ENCODE measurements around the gene JADE1.

JADE1 gene

DNA sequence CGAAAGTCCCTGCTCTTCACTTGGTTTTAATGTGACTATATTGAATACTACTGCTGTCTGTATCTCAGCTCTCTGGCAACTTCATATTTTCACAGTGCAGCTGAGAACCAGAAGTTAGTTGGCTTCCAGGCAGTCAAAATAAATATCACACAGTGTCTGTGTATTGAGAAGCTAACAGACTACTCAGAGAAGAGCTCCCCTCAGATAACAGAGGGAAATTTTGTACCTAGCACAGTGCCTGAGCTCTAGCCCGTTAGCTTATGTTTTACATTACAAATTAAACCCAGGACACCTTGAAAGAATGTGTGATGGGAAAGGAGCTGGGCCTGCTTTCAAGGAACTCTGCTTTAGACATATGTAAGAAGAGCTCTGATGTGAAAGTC is 22.7 kb downstream of the JADE1 start:
- Histone ChIP-seq H3K79me1 (replicated peaks; ENCODE audit: low read length, poor library complexity, severe bottlenecking) (no peaks in the 10 kb centered on the region), H4K91ac (ENCODE audit: low read length) (no peak overlapping the region), H3K4me2 (ENCODE audit: low read length, poor library complexity, severe bottlenecking) (no peak overlapping the region), H3K36me3 (ENCODE audit: control insufficient read depth in 1 of 2, insufficient read depth in 2 of 2, low read depth in 1 of 2, low read length in 2 of 2) (peaks cover 33 to 39% of the 10 kb centered on the region in 2 experiments), H3K14ac (ENCODE audit: low read length in 2 of 2) (no peak overlapping the region), H3K18ac (ENCODE audit: low read depth in 1 of 2, low read length in 2 of 2) (no peak overlapping the region), H3K9me3 (ENCODE audit: control insufficient read depth, low read length) (no peaks in the 10 kb centered on the region), H3K27me3 (ENCODE audit: control insufficient read depth in 1 of 2, insufficient read depth in 1 of 2, low read length in 2 of 2) (no peaks in the 10 kb centered on the region), H3K23ac (ENCODE audit: low read length in 2 of 2) (no peak overlapping the region), H2BK120ac (ENCODE audit: low read depth, low read length) (no peak overlapping the region), H2BK5ac (ENCODE audit: low read depth, low read length, poor library complexity, severe bottlenecking) (no peak overlapping the region), H3K4me1 (ENCODE audit: control insufficient read depth, insufficient read depth, low read depth, low read length) (peaks cover 14% of the 10 kb centered on the region), H2AK5ac (ENCODE audit: low read length, severe bottlenecking) (no peak overlapping the region), H3K9ac (ENCODE audit: low read length) (no peak overlapping the region), H3K27ac (ENCODE audit: low read length, poor library complexity, severe bottlenecking) (peak overlapping the region; percentile 46), H3K4me3 (ENCODE audit: insufficient read depth in 1 of 2, low read depth in 1 of 2, low read length in 2 of 2) (no peak overlapping the region), H4K8ac (ENCODE audit: low read length) (no peak overlapping the region), H2BK15ac (ENCODE audit: low read depth, poor library complexity, severe bottlenecking) (no peak overlapping the region), H2AFZ (ENCODE audit: low read depth, low read length) (no peak overlapping the region), H3K4ac (ENCODE audit: low read depth in 1 of 2, low read length in 2 of 2) (no peak overlapping the region), H2BK12ac (ENCODE audit: low read length in 2 of 2) (no peak overlapping the region)
- DNase-seq = no peak
- WGBS = no CpG with 5 or more reads among the region's 2 CpGs

DNA sequence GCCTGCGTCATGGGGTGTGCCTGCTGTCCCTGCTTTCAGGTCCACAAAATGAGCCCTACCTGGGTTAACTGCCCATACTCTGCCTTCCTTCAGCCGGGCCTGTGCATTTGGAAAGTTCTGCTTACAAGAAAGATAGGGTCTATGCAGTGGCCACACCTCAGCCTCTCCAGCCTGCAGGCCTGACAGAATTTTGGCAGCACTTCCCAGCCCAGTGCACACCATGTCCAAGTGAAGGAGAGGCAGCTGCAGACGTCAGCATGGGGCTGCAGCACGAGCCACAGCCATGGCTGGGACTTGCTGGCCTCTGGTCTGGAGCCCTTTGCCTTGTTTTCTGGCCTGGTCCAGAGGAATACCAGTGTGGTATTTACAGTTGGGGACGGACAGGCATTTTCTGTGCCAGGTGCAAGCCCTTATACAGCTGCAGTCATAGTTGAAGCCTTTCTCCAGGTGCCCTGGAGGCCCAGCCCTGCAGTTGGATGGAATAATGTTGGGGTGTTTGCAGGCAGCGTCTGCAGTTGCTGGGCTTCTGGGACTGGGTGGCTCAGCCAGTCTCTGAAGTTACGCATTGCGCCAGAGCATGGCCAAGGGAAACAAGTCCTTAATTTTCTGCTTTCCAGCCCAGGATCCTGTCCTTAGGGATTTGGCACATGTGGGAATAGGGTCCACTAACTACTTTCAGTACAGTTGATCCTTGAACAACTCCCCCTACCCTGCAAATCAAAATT is 26.2 kb downstream of the JADE1 start:
- H2BK5ac ChIP-seq (ENCODE audit: low read depth, low read length, poor library complexity, severe bottlenecking) = no peak overlapping the region
- H2BK120ac ChIP-seq (ENCODE audit: low read depth, low read length) = no peak overlapping the region
- no peak overlapping the region for H3K4ac ChIP-seq (ENCODE audit: low read depth in 1 of 2, low read length in 2 of 2)
- no peak for DNase-seq
- no peak overlapping the region for H3K27ac ChIP-seq (ENCODE audit: low read length, poor library complexity, severe bottlenecking)
- no peaks in the 10 kb centered on the region for H3K79me1 ChIP-seq (replicated peaks; ENCODE audit: low read length, poor library complexity, severe bottlenecking)
- peaks cover 10% of the 10 kb centered on the region for H3K4me1 ChIP-seq (ENCODE audit: control insufficient read depth, insufficient read depth, low read depth, low read length)
- H3K4me3 ChIP-seq (ENCODE audit: insufficient read depth in 1 of 2, low read depth in 1 of 2, low read length in 2 of 2) = no peak overlapping the region
- H3K27me3 ChIP-seq (ENCODE audit: control insufficient read depth in 1 of 2, insufficient read depth in 1 of 2, low read length in 2 of 2) = no peaks in the 10 kb centered on the region
- WGBS = 91% methylated on average over 8 of the region's 8 CpGs
- H2BK12ac ChIP-seq (ENCODE audit: low read length in 2 of 2) = peak overlapping the region in 1 of 2 experiments; percentile 22
- no peak overlapping the region for H2AFZ ChIP-seq (ENCODE audit: low read depth, low read length)
- H3K18ac ChIP-seq (ENCODE audit: low read depth in 1 of 2, low read length in 2 of 2) = peak overlapping the region in 1 of 2 experiments; percentile 37
- H3K9me3 ChIP-seq (ENCODE audit: control insufficient read depth, low read length) = no peaks in the 10 kb centered on the region
- H3K36me3 ChIP-seq (ENCODE audit: control insufficient read depth in 1 of 2, insufficient read depth in 2 of 2, low read depth in 1 of 2, low read length in 2 of 2) = peaks cover 23 to 48% of the 10 kb centered on the region in 2 experiments
- no peak overlapping the region for H3K23ac ChIP-seq (ENCODE audit: low read length in 2 of 2)
- no peak overlapping the region for H4K8ac ChIP-seq (ENCODE audit: low read length)
- no peak overlapping the region for H4K91ac ChIP-seq (ENCODE audit: low read length)
- H3K4me2 ChIP-seq (ENCODE audit: low read length, poor library complexity, severe bottlenecking) = no peak overlapping the region
- no peak overlapping the region for H2AK5ac ChIP-seq (ENCODE audit: low read length, severe bottlenecking)
- H3K9ac ChIP-seq (ENCODE audit: low read length) = no peak overlapping the region
- no peak overlapping the region for H2BK15ac ChIP-seq (ENCODE audit: low read depth, poor library complexity, severe bottlenecking)
- no peak overlapping the region for H3K14ac ChIP-seq (ENCODE audit: low read length in 2 of 2)

DNA sequence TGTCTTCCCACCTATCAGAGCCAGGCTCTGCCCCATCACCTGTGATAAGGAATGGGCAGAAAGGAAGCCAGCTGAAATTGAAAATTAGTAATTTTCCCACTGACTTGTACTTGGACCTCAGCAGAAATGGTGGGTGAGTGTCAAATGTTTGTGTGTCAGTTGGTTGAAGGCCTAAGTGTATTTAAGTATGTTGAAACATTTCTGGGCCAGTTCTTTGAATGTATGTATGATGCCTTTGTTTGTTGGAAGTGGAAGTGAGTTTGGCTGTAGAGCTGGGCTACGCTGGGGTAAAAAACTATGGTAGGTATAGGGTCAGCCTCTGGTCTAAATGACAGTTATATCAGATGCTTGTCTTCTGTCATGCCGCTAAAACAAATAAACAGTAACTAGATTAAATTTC is 27.7 kb downstream of the JADE1 start:
- Histone ChIP-seq H3K4me2 (ENCODE audit: low read length, poor library complexity, severe bottlenecking) (no peak overlapping the region), H3K4me3 (ENCODE audit: insufficient read depth in 1 of 2, low read depth in 1 of 2, low read length in 2 of 2) (no peak overlapping the region), H4K8ac (ENCODE audit: low read length) (no peak overlapping the region), H3K36me3 (ENCODE audit: control insufficient read depth in 1 of 2, insufficient read depth in 2 of 2, low read depth in 1 of 2, low read length in 2 of 2) (peaks cover 27 to 51% of the 10 kb centered on the region in 2 experiments), H3K23ac (ENCODE audit: low read length in 2 of 2) (no peak overlapping the region), H4K91ac (ENCODE audit: low read length) (no peak overlapping the region), H3K27me3 (ENCODE audit: control insufficient read depth in 1 of 2, insufficient read depth in 1 of 2, low read length in 2 of 2) (no peaks in the 10 kb centered on the region), H3K9me3 (ENCODE audit: control insufficient read depth, low read length) (no peaks in the 10 kb centered on the region), H2BK5ac (ENCODE audit: low read depth, low read length, poor library complexity, severe bottlenecking) (no peak overlapping the region), H2BK12ac (ENCODE audit: low read length in 2 of 2) (no peak overlapping the region), H2BK120ac (ENCODE audit: low read depth, low read length) (no peak overlapping the region), H2BK15ac (ENCODE audit: low read depth, poor library complexity, severe bottlenecking) (no peak overlapping the region), H3K14ac (ENCODE audit: low read length in 2 of 2) (no peak overlapping the region), H2AK5ac (ENCODE audit: low read length, severe bottlenecking) (no peak overlapping the region), H3K9ac (ENCODE audit: low read length) (no peak overlapping the region), H3K79me1 (replicated peaks; ENCODE audit: low read length, poor library complexity, severe bottlenecking) (no peaks in the 10 kb centered on the region), H3K4me1 (ENCODE audit: control insufficient read depth, insufficient read depth, low read depth, low read length) (peaks cover 8% of the 10 kb centered on the region), H3K18ac (ENCODE audit: low read depth in 1 of 2, low read length in 2 of 2) (no peak overlapping the region), H3K27ac (ENCODE audit: low read length, poor library complexity, severe bottlenecking) (no peak overlapping the region), H3K4ac (ENCODE audit: low read depth in 1 of 2, low read length in 2 of 2) (no peak overlapping the region), H2AFZ (ENCODE audit: low read depth, low read length) (no peak overlapping the region)
- DNase-seq = no peak
- 100% methylated on average over 2 of the region's 2 CpGs for WGBS

DNA sequence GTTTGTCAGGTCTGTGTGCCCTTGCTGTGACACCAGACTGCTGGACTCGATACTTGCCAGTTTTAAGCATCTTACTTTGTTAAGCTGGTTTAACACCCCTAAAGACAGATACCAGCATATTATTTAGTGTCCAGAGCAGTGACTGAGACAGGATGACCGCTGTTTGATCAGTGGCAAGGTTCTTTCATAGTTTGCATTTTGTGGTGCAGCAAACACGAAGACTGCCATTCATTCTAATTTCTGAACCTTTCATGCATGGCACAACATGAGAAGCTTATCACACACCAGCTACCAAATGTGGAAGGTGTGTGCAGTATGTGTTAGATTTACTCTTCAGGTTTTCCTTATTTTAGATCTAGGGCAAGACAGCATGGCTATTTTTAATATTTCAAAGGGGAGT is 28.2 kb downstream of the JADE1 start:
- Histone ChIP-seq H3K18ac (ENCODE audit: low read depth in 1 of 2, low read length in 2 of 2) (no peak overlapping the region), H3K9me3 (ENCODE audit: control insufficient read depth, low read length) (no peaks in the 10 kb centered on the region), H2AFZ (ENCODE audit: low read depth, low read length) (no peak overlapping the region), H2AK5ac (ENCODE audit: low read length, severe bottlenecking) (no peak overlapping the region), H3K4me1 (ENCODE audit: control insufficient read depth, insufficient read depth, low read depth, low read length) (peaks cover 7% of the 10 kb centered on the region), H2BK120ac (ENCODE audit: low read depth, low read length) (no peak overlapping the region), H2BK5ac (ENCODE audit: low read depth, low read length, poor library complexity, severe bottlenecking) (no peak overlapping the region), H3K14ac (ENCODE audit: low read length in 2 of 2) (no peak overlapping the region), H2BK15ac (ENCODE audit: low read depth, poor library complexity, severe bottlenecking) (no peak overlapping the region), H3K9ac (ENCODE audit: low read length) (no peak overlapping the region), H3K4ac (ENCODE audit: low read depth in 1 of 2, low read length in 2 of 2) (no peak overlapping the region), H2BK12ac (ENCODE audit: low read length in 2 of 2) (no peak overlapping the region), H3K36me3 (ENCODE audit: control insufficient read depth in 1 of 2, insufficient read depth in 2 of 2, low read depth in 1 of 2, low read length in 2 of 2) (peaks cover 32 to 50% of the 10 kb centered on the region in 2 experiments), H3K4me3 (ENCODE audit: insufficient read depth in 1 of 2, low read depth in 1 of 2, low read length in 2 of 2) (no peak overlapping the region), H3K79me1 (replicated peaks; ENCODE audit: low read length, poor library complexity, severe bottlenecking) (no peaks in the 10 kb centered on the region), H3K23ac (ENCODE audit: low read length in 2 of 2) (no peak overlapping the region), H4K91ac (ENCODE audit: low read length) (no peak overlapping the region), H3K27me3 (ENCODE audit: control insufficient read depth in 1 of 2, insufficient read depth in 1 of 2, low read length in 2 of 2) (no peaks in the 10 kb centered on the region), H3K27ac (ENCODE audit: low read length, poor library complexity, severe bottlenecking) (no peak overlapping the region), H3K4me2 (ENCODE audit: low read length, poor library complexity, severe bottlenecking) (no peak overlapping the region), H4K8ac (ENCODE audit: low read length) (no peak overlapping the region)
- WGBS = 100% methylated on average over 2 of the region's 3 CpGs
- DNase-seq = no peak
